PFSK-1 (cell line): ENCODE results near the gene SEMA4G.

ENCODE experiments used
- FOXP2 ChIP-seq: optimal IDR thresholded peaks from 2 replicates; pipeline ENCODE3; 2011; ENCODE audit warnings: borderline replicate concordance, control low read depth, inconsistent platforms; ENCODE audit not compliant: insufficient read depth; ENCODE audit errors: extremely low read length, extremely low read depth
- POLR2AphosphoS5 ChIP-seq: IDR thresholded peaks from 2 replicates; pipeline ENCODE4 v1.6.1; 2012; ENCODE audit warnings: low read depth, mild to moderate bottlenecking, control low read depth, low read length, moderate library complexity
- REST ChIP-seq, 2 experiments: IDR thresholded peaks; 2 replicates each; pipeline versions ENCODE4 v1.6.1 to v1.8.0; 2011 to 2012; ENCODE audit warnings: low read depth in 2 of 2, low read length in 2 of 2, control low read depth in 1 of 2, inconsistent platforms in 1 of 2, mild to moderate bottlenecking in 1 of 2, moderate library complexity in 1 of 2; ENCODE audit not compliant: insufficient read depth in 1 of 2
- SIN3A ChIP-seq: IDR thresholded peaks from 2 replicates; pipeline ENCODE4 v1.6.1; 2012; ENCODE audit warnings: mild to moderate bottlenecking, low read length, moderate library complexity, borderline replicate concordance; ENCODE audit not compliant: insufficient read depth
- TAF1 ChIP-seq: IDR thresholded peaks from 2 replicates; pipeline ENCODE4 v1.6.1; 2012; ENCODE audit warnings: low read length, control low read depth, borderline replicate concordance; ENCODE audit not compliant: insufficient read depth

Gene SEMA4G

DNA sequence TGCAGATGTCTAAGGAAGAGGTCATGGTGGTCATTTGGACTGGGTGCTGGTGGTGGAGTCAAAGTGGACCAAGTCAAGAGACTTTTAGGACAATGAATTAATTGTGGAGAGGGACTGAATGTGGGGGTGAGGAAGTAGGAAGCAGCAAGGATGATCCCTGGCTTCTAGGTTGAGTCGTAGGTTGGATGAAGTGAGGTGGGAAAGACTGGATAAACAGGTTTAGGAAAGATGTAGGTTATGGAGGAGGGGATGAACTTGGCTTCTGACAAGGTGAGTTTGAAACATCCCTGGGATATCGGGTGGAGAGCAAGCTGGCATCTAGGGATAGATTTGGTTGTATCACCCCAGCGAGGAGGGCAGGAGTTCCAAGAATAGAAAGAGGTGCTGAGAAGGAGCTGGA, 7.6 kb downstream of the SEMA4G start:
- TF ChIP-seq FOXP2 = no peak
- no peak for TF ChIP-seq TAF1
- TF ChIP-seq POLR2AphosphoS5 = no peak
- no peak for TF ChIP-seq REST (IDR thresholded peaks at IDR 0.05; ENCODE audit: insufficient read depth in 1 of 2, low read depth in 2 of 2, low read length in 2 of 2)
- TF ChIP-seq SIN3A = no peak

- TF ChIP-seq FOXP2 (no peak), REST (IDR thresholded peaks at IDR 0.05; ENCODE audit: insufficient read depth in 1 of 2, low read depth in 2 of 2, low read length in 2 of 2) (no peak), SIN3A (no peak), POLR2AphosphoS5 (no peak), TAF1 (no peak)
Observed at GRCh38 chr10:100977436-100977835, 8.1 kb downstream of the SEMA4G start.

GRCh38 chr10:100978121-100978900, 9.0 kb downstream of the SEMA4G start:
- TF ChIP-seq POLR2AphosphoS5 (no peak), TAF1 (no peak), SIN3A (no peak)

- TF ChIP-seq FOXP2 (no peak), TAF1 (no peak), POLR2AphosphoS5 (no peak), REST (IDR thresholded peaks at IDR 0.05; ENCODE audit: insufficient read depth in 1 of 2, low read depth in 2 of 2, low read length in 2 of 2) (no peak), SIN3A (no peak)
Observed at GRCh38 chr10:100978901-100979195, 9.5 kb downstream of the SEMA4G start.

DNA sequence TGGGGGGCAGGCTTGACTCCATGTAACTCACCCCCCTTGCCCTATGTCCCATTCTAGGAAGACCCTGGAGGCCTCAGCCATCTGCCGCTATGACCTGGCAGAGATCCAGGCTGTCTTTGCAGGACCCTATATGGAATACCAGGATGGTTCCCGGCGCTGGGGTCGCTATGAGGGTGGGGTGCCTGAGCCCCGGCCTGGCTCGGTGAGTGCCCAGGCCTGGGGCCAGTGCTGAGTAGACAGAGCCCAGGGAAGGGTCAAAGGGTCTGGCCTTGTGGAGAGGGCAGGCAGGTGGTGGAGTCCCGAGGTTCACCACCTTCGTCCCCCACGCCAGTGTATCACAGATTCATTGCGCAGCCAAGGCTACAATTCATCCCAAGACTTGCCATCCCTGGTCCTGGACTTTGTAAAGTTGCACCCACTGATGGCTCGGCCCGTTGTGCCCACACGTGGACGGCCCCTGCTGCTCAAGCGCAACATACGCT, 10.5 kb downstream of the SEMA4G start:
- no peak for TF ChIP-seq SIN3A
- TF ChIP-seq TAF1 = no peak
- no peak for TF ChIP-seq POLR2AphosphoS5
- no peak for TF ChIP-seq REST (IDR thresholded peaks at IDR 0.05; ENCODE audit: insufficient read depth in 1 of 2, low read depth in 2 of 2, low read length in 2 of 2)
- no peak for TF ChIP-seq FOXP2
